ENCODE results near the gene CSRNP2.

CSRNP2 gene

GRCh38 chr12:51070004-51070403 is 13.4 kb downstream of the CSRNP2 start:
- DNase-seq (ENCODE audit: low read depth in 1 of 2, low spot score in 1 of 2), result no peak
- no peak for TF ChIP-seq JUND (IDR thresholded peaks at IDR 0.05; ENCODE audit: low read depth)
- in situ Hi-C loops (cut with HindIII; ENCODE audit: low pct_unique_long_range_greater_than_20kb, low sequenced_read_pairs), result no loop called here

GRCh38 chr12:51067771-51068170 is 15.6 kb downstream of the CSRNP2 start:
- no peak for DNase-seq (ENCODE audit: low read depth in 1 of 2, low spot score in 1 of 2)
- in situ Hi-C loops (cut with HindIII; ENCODE audit: low pct_unique_long_range_greater_than_20kb, low sequenced_read_pairs), result no loop called here
- TF ChIP-seq JUND (IDR thresholded peaks at IDR 0.05; ENCODE audit: low read depth), result no peak

DNA sequence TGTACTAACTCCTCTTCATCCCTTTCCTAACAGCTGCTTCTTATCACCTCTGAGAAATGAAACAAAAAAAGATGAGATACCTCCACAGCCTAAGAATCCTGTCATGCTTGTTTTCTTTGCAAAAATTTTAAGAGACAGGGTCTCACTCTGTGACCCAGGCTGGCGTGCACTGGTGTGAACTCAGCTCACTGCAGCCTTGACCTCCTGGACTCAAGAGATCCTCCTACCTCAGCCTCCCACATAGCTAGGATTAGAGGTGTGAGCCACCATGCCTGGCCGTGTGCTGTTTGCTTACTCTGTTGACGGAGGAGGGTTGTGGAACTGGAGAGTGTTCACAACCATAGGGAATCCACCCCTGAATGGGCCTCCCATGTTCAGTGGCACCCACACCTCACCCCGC is 16.2 kb downstream of the CSRNP2 start:
- no peak for DNase-seq (ENCODE audit: low read depth in 1 of 2, low spot score in 1 of 2)
- no peak for TF ChIP-seq JUND (IDR thresholded peaks at IDR 0.05; ENCODE audit: low read depth)
- in situ Hi-C loops (cut with HindIII; ENCODE audit: low pct_unique_long_range_greater_than_20kb, low sequenced_read_pairs), result no loop called here

GRCh38 chr12:51065530-51065929 is 17.9 kb downstream of the CSRNP2 start:
- in situ Hi-C loops (cut with HindIII; ENCODE audit: low pct_unique_long_range_greater_than_20kb, low sequenced_read_pairs), result no loop called here
- TF ChIP-seq JUND (IDR thresholded peaks at IDR 0.05; ENCODE audit: low read depth), result no peak
- DNase-seq (ENCODE audit: low read depth in 1 of 2, low spot score in 1 of 2), result no peak

DNA sequence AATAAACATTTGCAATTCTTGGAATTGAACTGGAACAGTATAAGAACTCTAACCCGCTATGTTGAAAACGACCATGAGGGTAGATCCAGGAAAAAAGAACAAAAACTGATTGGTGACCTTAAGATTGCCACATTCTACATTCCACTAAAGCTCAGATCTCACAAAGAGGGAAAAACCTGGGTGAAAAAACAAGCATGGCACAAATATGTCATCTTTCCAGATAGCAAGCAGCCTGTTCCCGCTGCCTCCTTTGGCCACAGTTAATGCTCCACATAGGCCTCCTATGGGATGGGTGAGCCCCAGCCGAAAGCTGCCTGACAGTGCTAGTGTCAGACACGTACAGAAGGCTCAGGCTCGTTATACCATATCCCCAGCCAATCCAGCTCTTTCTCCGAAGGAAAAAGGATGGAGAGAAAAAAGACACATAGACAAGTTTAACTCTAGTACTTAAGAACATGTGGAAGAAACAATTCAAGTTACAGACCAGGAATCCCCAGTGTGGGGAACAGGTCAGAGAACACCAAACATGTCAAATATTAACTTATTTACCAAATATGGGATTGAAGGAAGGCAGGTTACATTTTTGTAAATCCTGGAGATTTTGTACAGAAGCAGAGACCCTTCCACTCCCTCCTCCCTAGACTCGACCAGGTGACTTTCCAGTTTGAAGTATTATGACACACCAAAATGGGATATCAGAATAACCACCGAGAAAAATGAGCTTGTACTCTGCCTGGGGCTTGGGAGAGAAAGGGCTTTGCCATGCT is 20.6 kb downstream of the CSRNP2 start:
- in situ Hi-C loops (cut with HindIII; ENCODE audit: low pct_unique_long_range_greater_than_20kb, low sequenced_read_pairs), result no loop called here
- TF ChIP-seq JUND (IDR thresholded peaks at IDR 0.05; ENCODE audit: low read depth), result no peak
- DNase-seq (ENCODE audit: low read depth in 1 of 2, low spot score in 1 of 2), result no peak

- DNase-seq (ENCODE audit: low read depth in 1 of 2, low spot score in 1 of 2), result no peak
- TF ChIP-seq JUND (IDR thresholded peaks at IDR 0.05; ENCODE audit: low read depth), result no peak
- in situ Hi-C loops (cut with HindIII; ENCODE audit: low pct_unique_long_range_greater_than_20kb, low sequenced_read_pairs), result no loop called here
Observed at GRCh38 chr12:51059086-51059485, 24.3 kb downstream of the CSRNP2 start.

DNA sequence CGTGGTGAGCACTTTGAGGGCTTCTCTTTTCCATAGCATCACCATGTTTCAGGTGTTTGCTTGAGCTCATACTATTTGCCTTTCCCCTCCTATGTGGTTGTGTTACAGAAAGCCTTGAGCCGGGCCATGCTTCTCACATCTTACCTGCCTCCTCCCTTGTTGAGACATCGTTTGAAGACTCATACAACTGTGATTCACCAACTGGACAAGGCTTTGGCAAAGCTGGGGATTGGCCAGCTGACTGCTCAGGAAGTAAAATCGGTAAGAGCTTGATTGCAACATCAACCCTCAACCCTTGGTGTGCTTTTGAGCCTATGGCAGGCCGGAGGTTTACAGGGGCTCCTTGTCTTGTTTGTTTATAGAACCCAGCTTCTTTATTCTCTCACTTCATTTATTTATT is 27.2 kb downstream of the CSRNP2 start:
- in situ Hi-C loops (cut with HindIII; ENCODE audit: low pct_unique_long_range_greater_than_20kb, low sequenced_read_pairs), result no loop called here
- no peak for DNase-seq (ENCODE audit: low read depth in 1 of 2, low spot score in 1 of 2)
- no peak for TF ChIP-seq JUND (IDR thresholded peaks at IDR 0.05; ENCODE audit: low read depth)

DNA sequence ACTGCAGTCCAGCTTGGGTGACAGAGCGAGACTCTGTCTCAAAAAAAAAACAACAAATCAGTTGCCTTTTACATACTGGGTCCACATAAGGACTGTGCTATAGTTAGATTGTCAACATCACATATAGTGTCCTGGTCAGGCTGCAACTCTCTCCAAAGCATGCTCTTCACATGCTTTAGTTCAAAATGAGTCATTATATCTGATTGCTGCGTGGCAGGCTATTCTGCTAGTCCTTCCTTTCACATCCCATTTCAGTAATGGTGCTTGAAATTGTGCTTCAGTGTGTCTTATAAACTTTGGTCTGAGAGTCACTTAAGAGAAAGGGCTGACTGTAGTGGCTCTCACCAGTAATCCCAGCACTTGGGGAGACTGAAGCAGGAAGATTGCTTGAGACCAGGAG is 28.3 kb downstream of the CSRNP2 start:
- TF ChIP-seq JUND (IDR thresholded peaks at IDR 0.05; ENCODE audit: low read depth), result no peak
- no peak for DNase-seq (ENCODE audit: low read depth in 1 of 2, low spot score in 1 of 2)
- in situ Hi-C loops (cut with HindIII; ENCODE audit: low pct_unique_long_range_greater_than_20kb, low sequenced_read_pairs), result no loop called here

DNA sequence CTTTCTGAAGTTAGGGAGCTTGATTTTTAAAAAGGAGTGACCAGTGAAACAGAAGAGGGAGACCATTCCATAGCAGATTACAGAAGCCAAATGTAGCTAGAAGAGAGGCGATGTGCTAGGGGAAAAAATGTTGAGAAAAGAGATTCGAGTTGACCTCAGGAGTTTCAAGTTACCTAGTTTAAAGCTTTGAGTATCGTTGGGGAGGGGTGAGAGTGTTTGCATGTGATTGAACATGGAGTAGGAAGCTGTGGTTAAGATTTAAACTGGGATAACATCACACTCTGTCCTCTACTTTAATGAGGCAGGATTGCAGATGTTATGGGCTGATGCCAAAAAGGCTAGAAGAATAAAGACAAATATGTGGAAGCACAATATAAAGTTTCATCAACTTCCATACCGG is 31.6 kb downstream of the CSRNP2 start:
- in situ Hi-C loops (cut with HindIII; ENCODE audit: low pct_unique_long_range_greater_than_20kb, low sequenced_read_pairs), result no loop called here
- no peak for TF ChIP-seq JUND (IDR thresholded peaks at IDR 0.05; ENCODE audit: low read depth)
- no peak for DNase-seq (ENCODE audit: low read depth in 1 of 2, low spot score in 1 of 2)

- in situ Hi-C loops (cut with HindIII; ENCODE audit: low pct_unique_long_range_greater_than_20kb, low sequenced_read_pairs), result no loop called here
- TF ChIP-seq JUND (IDR thresholded peaks at IDR 0.05; ENCODE audit: low read depth), result no peak
Observed at GRCh38 chr12:51049525-51049924, 33.9 kb downstream of the CSRNP2 start.

GRCh38 chr12:51048661-51049251 is 34.6 kb downstream of the CSRNP2 start:
- in situ Hi-C loops (cut with HindIII; ENCODE audit: low pct_unique_long_range_greater_than_20kb, low sequenced_read_pairs), result no loop called here
- TF ChIP-seq JUND (IDR thresholded peaks at IDR 0.05; ENCODE audit: low read depth), result no peak
- DNase-seq (ENCODE audit: low read depth in 1 of 2, low spot score in 1 of 2), result no peak

More at GRCh38 chr12:51049525-51049924, 33.9 kb downstream of the CSRNP2 start:
- DNase-seq (ENCODE audit: low read depth in 1 of 2, low spot score in 1 of 2), result no peak

- DNase-seq (ENCODE audit: low read depth in 1 of 2, low spot score in 1 of 2), result peak; percentile 97 to 100
- in situ Hi-C loops (cut with HindIII; ENCODE audit: low pct_unique_long_range_greater_than_20kb, low sequenced_read_pairs), result no loop called here
- TF ChIP-seq JUND (IDR thresholded peaks at IDR 0.05; ENCODE audit: low read depth), result no peak
Observed at GRCh38 chr12:51047655-51048540, 35.5 kb downstream of the CSRNP2 start, which contains the start of gene LETMD1. LETMD1 (plus strand) TSS chr12:51048327; CDS start chr12:51048357, 30 bp downstream.

DNA sequence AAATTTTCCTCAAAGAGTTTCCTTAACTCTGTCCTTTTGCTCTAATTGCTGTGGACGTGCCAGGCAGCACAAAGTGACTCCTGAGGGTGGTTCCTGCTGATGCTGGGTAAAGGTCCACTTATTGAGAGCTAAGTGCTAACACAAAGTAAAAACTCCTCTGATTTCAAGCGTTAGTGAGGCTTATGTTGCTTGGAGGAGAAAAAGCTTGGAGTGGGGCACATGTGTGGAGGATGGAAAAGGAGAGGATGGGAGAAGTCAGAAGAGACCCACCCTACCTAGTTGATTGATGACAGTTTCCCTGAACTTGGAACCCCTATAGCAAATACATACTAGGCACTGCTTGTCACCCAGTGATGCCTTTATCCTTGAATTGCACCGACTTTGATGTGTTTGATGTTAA is 47.1 kb downstream of the CSRNP2 start:
- in situ Hi-C loops (cut with HindIII; ENCODE audit: low pct_unique_long_range_greater_than_20kb, low sequenced_read_pairs), result no loop called here
- no peak for DNase-seq (ENCODE audit: low read depth in 1 of 2, low spot score in 1 of 2)
- TF ChIP-seq JUND (IDR thresholded peaks at IDR 0.05; ENCODE audit: low read depth), result no peak
